Keratinocyte (primary cell): ENCODE data around the gene CFAP73. TPM values are rescaled to one million over a fixed set of nuclear protein-coding genes. Genes with fewer than 3 reads are reported as not detected.
"Not testable (repeated sequence)": the region's sequence is repeated elsewhere in the genome, so short reads cannot be mapped to it uniquely, and the experiment has no call there.

Experiments
- DNase-seq: peaks from one replicate; pipeline ENCODE4 v3.0.0-alpha.2; 2011; ENCODE audit warnings: low read depth, missing footprints, low spot score
- FAIRE-seq: peaks from 2 replicates; lab custom pipeline; 2011; peaks lifted over from hg19 to GRCh38; lab: Jason Lieb, UNC
- H2AFZ ChIP-seq: 2 replicates; pipeline ENCODE4 v1.6.0; 2012; ENCODE audit warnings: low read length, control low read depth, inconsistent platforms; ENCODE audit not compliant: control insufficient read depth
- H3K27ac ChIP-seq: 2 replicates; pipeline ENCODE4 v1.5.1; 2011; ENCODE audit warnings: low read length; ENCODE audit not compliant: control insufficient read depth, insufficient read depth
- H3K27me3 ChIP-seq: 3 replicates; pipeline ENCODE4 v1.6.0; 2011; ENCODE audit warnings: low read length; ENCODE audit not compliant: control insufficient read depth, insufficient read depth; ENCODE audit errors: extremely low read depth
- H3K36me3 ChIP-seq, 2 experiments: 2 replicates in 1 of 2; 3 replicates in 1 of 2; pipeline ENCODE4 v1.5.1; 2011; ENCODE audit warnings: low read length in 2 of 2, mild to moderate bottlenecking in 1 of 2; ENCODE audit not compliant: control insufficient read depth in 2 of 2, insufficient read depth in 2 of 2; ENCODE audit errors: extremely low read depth in 1 of 2
- H3K4me1 ChIP-seq: 3 replicates; pipeline ENCODE4 v1.5.1; 2011; ENCODE audit warnings: low read length; ENCODE audit not compliant: control insufficient read depth, insufficient read depth; ENCODE audit errors: extremely low read depth
- H3K4me2 ChIP-seq: 3 replicates; pipeline ENCODE4 v1.6.0; 2011; ENCODE audit warnings: low read depth, low read length; ENCODE audit not compliant: control insufficient read depth, insufficient read depth; ENCODE audit errors: extremely low read depth
- H3K4me3 ChIP-seq, 3 experiments: fragments of 200-600 bp in 1 of 3; sonication (generic) in 1 of 3; 2 replicates in 2 of 3; 3 replicates in 1 of 3; pipeline ENCODE4 v1.5.1; 2011 to 2016; ENCODE audit warnings: low read length in 3 of 3, mild to moderate bottlenecking in 3 of 3, control low read depth in 2 of 3, inconsistent platforms in 1 of 3, low read depth in 1 of 3, mixed read lengths in 1 of 3, mixed run types in 1 of 3, moderate library complexity in 1 of 3; ENCODE audit not compliant: control insufficient read depth in 2 of 3, insufficient read depth in 2 of 3; ENCODE audit errors: extremely low read depth in 1 of 3
- H3K79me2 ChIP-seq: 2 replicates; pipeline ENCODE4 v1.6.0; 2012; ENCODE audit warnings: low read length; ENCODE audit not compliant: control insufficient read depth, insufficient read depth
- H3K9ac ChIP-seq: 3 replicates; pipeline ENCODE4 v1.6.0; 2011; ENCODE audit warnings: low read length; ENCODE audit not compliant: control insufficient read depth, insufficient read depth; ENCODE audit errors: extremely low read depth
- H3K9me1 ChIP-seq: 3 replicates; pipeline ENCODE4 v1.6.0; 2011; ENCODE audit warnings: low read length; ENCODE audit not compliant: control insufficient read depth, insufficient read depth; ENCODE audit errors: extremely low read depth
- H3K9me3 ChIP-seq: 2 replicates; pipeline ENCODE4 v1.5.1; 2012; ENCODE audit warnings: low read depth, low read length; ENCODE audit not compliant: control insufficient read depth
- H4K20me1 ChIP-seq: 3 replicates; pipeline ENCODE4 v1.6.0; 2011; ENCODE audit warnings: low read length; ENCODE audit not compliant: control insufficient read depth, insufficient read depth; ENCODE audit errors: extremely low read depth
- CTCF ChIP-seq, 3 experiments: IDR thresholded peaks in 1 of 3; conservative IDR thresholded peaks in 1 of 3; optimal IDR thresholded peaks in 1 of 3; 2 replicates in 2 of 3; 3 replicates in 1 of 3; pipeline versions ENCODE3 to v1.5.1; 2011; ENCODE audit warnings: low read length in 3 of 3, mild to moderate bottlenecking in 3 of 3, moderate library complexity in 2 of 3, control low read depth in 1 of 3, inconsistent platforms in 1 of 3; ENCODE audit not compliant: insufficient read depth in 2 of 3; ENCODE audit errors: extremely low read depth in 1 of 3
- EZH2 ChIP-seq: IDR thresholded peaks from one replicate; pipeline ENCODE4 v1.6.1; 2012; ENCODE audit warnings: inconsistent platforms, mild to moderate bottlenecking, low read length, moderate library complexity
- dilution Hi-C: fragments of 300-500 bp; cut with MboI; formaldehyde crosslinking; loops from one replicate; pipeline ENCODE4 v1.7.0; 2020; ENCODE audit warnings: low sequenced_read_pairs; ENCODE audit not compliant: extremely low pct_ligation_motif_present
- polyA plus RNA-seq, 5 experiments: library from polyadenylated mRNA; depleted of rRNA in 3 of 5; stranded (reverse) in 3 of 5; stranded (forward) in 1 of 5; unstranded in 1 of 5; fragments of >200 nt; gene quantifications; 1 replicate in 1 of 5; 2 replicates in 3 of 5; 3 replicates in 1 of 5; pipeline versions ENCODE4 v1.2.1 to v1.2.3, GENCODE V29; 2011 to 2012; ENCODE audit warnings: missing spikeins in 2 of 5, low read depth in 1 of 5, low replicate concordance in 1 of 5

Gene CFAP73
- polyA plus RNA-seq, 1 donor (not counting 4 experiments of a cell fraction or from before 2014, with no cell fraction given) = not detected

GRCh38 chr12:113203852-113204760 lies 54.6 kb downstream of the CFAP73 start:
- no peak overlapping the region for H2AFZ ChIP-seq
- FAIRE-seq (no peak), DNase-seq (no peak)
- H3K27me3 ChIP-seq = no peaks in the 10 kb centered on the region
- no peak overlapping the region for H3K4me2 ChIP-seq
- no peak overlapping the region for H3K27ac ChIP-seq
- no peaks in the 10 kb centered on the region for H3K9me1 ChIP-seq
- dilution Hi-C loops = no loop called here
- no peaks in the 10 kb centered on the region for H4K20me1 ChIP-seq
- H3K79me2 ChIP-seq = no peaks in the 10 kb centered on the region
- TF ChIP-seq CTCF (optimal IDR thresholded peaks at IDR 0.05 in 1 of 3, IDR thresholded peaks at IDR 0.05 in 1 of 3, conservative IDR thresholded peaks at IDR 0.05 in 1 of 3; ENCODE audit: extremely low read depth in 1 of 3, insufficient read depth in 2 of 3, low read length in 3 of 3) = no peak
- TF ChIP-seq EZH2 = no peak
- no peak overlapping the region for H3K9ac ChIP-seq
- H3K4me3 ChIP-seq = no peak overlapping the region
- H3K36me3 ChIP-seq = no peaks in the 10 kb centered on the region
- no peaks in the 10 kb centered on the region for H3K9me3 ChIP-seq
- no peaks in the 10 kb centered on the region for H3K4me1 ChIP-seq

GRCh38 chr12:113204804-113205203 lies 55.3 kb downstream of the CFAP73 start:
- H3K9me3 ChIP-seq = no peaks in the 10 kb centered on the region
- H3K9me1 ChIP-seq = no peaks in the 10 kb centered on the region
- no peaks in the 10 kb centered on the region for H3K79me2 ChIP-seq
- no peak for DNase-seq
- no peak overlapping the region for H3K27ac ChIP-seq
- no peaks in the 10 kb centered on the region for H3K27me3 ChIP-seq
- H4K20me1 ChIP-seq = no peaks in the 10 kb centered on the region
- H3K36me3 ChIP-seq = no peaks in the 10 kb centered on the region
- dilution Hi-C loops = no loop called here
- no peaks in the 10 kb centered on the region for H3K4me1 ChIP-seq
- no peak overlapping the region for H2AFZ ChIP-seq
- FAIRE-seq = no peak
- TF ChIP-seq CTCF (optimal IDR thresholded peaks at IDR 0.05 in 1 of 3, IDR thresholded peaks at IDR 0.05 in 1 of 3, conservative IDR thresholded peaks at IDR 0.05 in 1 of 3; ENCODE audit: extremely low read depth in 1 of 3, insufficient read depth in 2 of 3, low read length in 3 of 3) = no peak
- TF ChIP-seq EZH2 = no peak
- no peak overlapping the region for H3K9ac ChIP-seq
- H3K4me2 ChIP-seq = no peak overlapping the region
- H3K4me3 ChIP-seq = no peak overlapping the region

- H3K9ac ChIP-seq, H3K4me2 ChIP-seq, H3K36me3 ChIP-seq, DNase-seq, H3K27ac ChIP-seq, dilution Hi-C loops, H3K9me1 ChIP-seq, FAIRE-seq, H3K27me3 ChIP-seq, H3K4me1 ChIP-seq, H4K20me1 ChIP-seq, H3K79me2 ChIP-seq, H2AFZ ChIP-seq, H3K4me3 ChIP-seq, H3K9me3 ChIP-seq: not testable (repeated sequence)
Observed at GRCh38 chr12:113206802-113207201, 57.3 kb downstream of the CFAP73 start.
